ENCODE results near the gene ADGRF4. TPM values are rescaled to one million over a fixed set of nuclear protein-coding genes. Genes with fewer than 3 reads are reported as not detected.

The ADGRF4 gene
- total RNA-seq, 1 donor from 2014 or later: not detected

DNA sequence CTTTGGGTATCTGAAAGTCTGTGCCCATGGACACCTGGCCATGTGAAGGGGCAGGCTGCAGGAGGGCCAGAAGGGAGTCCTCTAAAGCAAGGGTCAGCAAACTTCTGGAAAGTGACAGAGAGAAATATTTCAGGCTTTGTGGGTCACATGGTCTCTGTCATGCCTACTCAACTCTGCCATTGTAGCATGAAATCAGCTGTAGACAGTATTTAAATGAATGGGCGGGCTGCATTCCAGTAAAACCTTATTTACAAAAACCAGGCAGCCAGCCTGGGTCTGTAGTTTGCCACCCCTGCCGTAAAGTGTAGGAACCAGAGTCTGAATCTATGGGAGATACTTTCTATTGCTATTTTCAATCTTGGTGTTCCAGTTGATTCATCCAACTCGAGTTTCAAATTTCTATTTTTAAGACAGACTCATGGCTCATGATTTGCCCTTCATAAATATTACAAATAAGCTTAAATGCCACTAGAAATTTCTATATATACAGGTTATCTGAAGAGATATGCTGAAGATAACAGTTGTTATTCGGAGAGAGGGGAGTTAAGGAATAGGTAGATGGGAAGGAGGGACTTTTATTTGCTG, 19.0 kb upstream of the ADGRF4 start:
- DNase-seq: no peak
- Histone ChIP-seq H3K27ac (no peak overlapping the region), H3K27me3 (no peaks in the 10 kb centered on the region), H3K4me1 (no peaks in the 10 kb centered on the region), H3K36me3 (no peaks in the 10 kb centered on the region), H3K4me3 (no peak overlapping the region), H3K9me3 (no peaks in the 10 kb centered on the region)
- intact Hi-C loops (cut with DNase I): no loop called here
- TF ChIP-seq, protein P1, sequence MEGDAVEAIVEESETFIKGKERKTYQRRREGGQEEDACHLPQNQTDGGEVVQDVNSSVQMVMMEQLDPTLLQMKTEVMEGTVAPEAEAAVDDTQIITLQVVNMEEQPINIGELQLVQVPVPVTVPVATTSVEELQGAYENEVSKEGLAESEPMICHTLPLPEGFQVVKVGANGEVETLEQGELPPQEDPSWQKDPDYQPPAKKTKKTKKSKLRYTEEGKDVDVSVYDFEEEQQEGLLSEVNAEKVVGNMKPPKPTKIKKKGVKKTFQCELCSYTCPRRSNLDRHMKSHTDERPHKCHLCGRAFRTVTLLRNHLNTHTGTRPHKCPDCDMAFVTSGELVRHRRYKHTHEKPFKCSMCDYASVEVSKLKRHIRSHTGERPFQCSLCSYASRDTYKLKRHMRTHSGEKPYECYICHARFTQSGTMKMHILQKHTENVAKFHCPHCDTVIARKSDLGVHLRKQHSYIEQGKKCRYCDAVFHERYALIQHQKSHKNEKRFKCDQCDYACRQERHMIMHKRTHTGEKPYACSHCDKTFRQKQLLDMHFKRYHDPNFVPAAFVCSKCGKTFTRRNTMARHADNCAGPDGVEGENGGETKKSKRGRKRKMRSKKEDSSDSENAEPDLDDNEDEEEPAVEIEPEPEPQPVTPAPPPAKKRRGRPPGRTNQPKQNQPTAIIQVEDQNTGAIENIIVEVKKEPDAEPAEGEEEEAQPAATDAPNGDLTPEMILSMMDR (IDR thresholded peaks at IDR 0.05): no peak
- no peak for ATAC-seq

GRCh38 chr6:47680051-47680450, 18.3 kb upstream of the ADGRF4 start:
- intact Hi-C loops (cut with DNase I): no loop called here
- no peak overlapping the region for H3K4me3 ChIP-seq
- H3K4me1 ChIP-seq: no peaks in the 10 kb centered on the region
- DNase-seq: no peak
- no peak overlapping the region for H3K27ac ChIP-seq
- ATAC-seq: no peak
- H3K27me3 ChIP-seq: no peaks in the 10 kb centered on the region
- TF ChIP-seq, protein P1 (IDR thresholded peaks at IDR 0.05): no peak
- no peaks in the 10 kb centered on the region for H3K36me3 ChIP-seq
- H3K9me3 ChIP-seq: no peaks in the 10 kb centered on the region

- intact Hi-C loops (cut with DNase I): no loop called here
- ATAC-seq: no peak
- TF ChIP-seq, protein P1 (IDR thresholded peaks at IDR 0.05): no peak
Observed at GRCh38 chr6:47680724-47681123, 17.7 kb upstream of the ADGRF4 start.

GRCh38 chr6:47681201-47681990, 17.0 kb upstream of the ADGRF4 start:
- ATAC-seq: no peak
- no peak for DNase-seq
- no peaks in the 10 kb centered on the region for H3K4me1 ChIP-seq
- TF ChIP-seq, protein P1 (IDR thresholded peaks at IDR 0.05): no peak
- H3K9me3 ChIP-seq: no peaks in the 10 kb centered on the region
- H3K4me3 ChIP-seq: no peak overlapping the region
- intact Hi-C loops (cut with DNase I): no loop called here
- H3K27me3 ChIP-seq: no peaks in the 10 kb centered on the region
- H3K27ac ChIP-seq: no peak overlapping the region
- H3K36me3 ChIP-seq: no peaks in the 10 kb centered on the region

More at GRCh38 chr6:47680724-47681123, 17.7 kb upstream of the ADGRF4 start:
- no peak overlapping the region for H3K4me3 ChIP-seq
- no peaks in the 10 kb centered on the region for H3K4me1 ChIP-seq
- H3K36me3 ChIP-seq: no peaks in the 10 kb centered on the region
- no peak overlapping the region for H3K27ac ChIP-seq
- no peak for DNase-seq
- no peaks in the 10 kb centered on the region for H3K9me3 ChIP-seq
- H3K27me3 ChIP-seq: no peaks in the 10 kb centered on the region

DNA sequence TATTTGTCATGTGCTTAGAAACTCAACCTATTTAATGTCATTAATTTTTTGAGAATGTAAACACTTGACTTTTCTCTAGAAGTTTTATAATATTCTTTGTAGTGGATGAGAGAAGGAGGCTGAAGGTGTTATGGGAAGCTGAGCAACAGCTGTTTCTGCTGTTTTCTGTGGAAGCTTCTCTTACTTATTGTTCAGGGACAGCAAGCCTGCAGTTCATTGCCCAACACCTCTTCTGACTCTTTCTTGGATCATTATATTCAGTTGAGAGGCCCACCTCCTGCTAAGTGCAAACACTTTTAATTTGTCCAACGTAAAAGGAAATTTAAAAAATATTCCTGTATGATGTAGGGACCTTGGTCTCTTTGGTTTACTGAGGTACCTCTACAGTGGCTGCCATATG, 12.0 kb upstream of the ADGRF4 start:
- H3K27ac ChIP-seq: no peak overlapping the region
- no peaks in the 10 kb centered on the region for H3K9me3 ChIP-seq
- no peaks in the 10 kb centered on the region for H3K4me1 ChIP-seq
- no peak overlapping the region for H3K4me3 ChIP-seq
- H3K36me3 ChIP-seq: no peaks in the 10 kb centered on the region
- intact Hi-C loops (cut with DNase I): no loop called here
- no peaks in the 10 kb centered on the region for H3K27me3 ChIP-seq
- DNase-seq: no peak
- ATAC-seq: no peak
- TF ChIP-seq, protein P1 (IDR thresholded peaks at IDR 0.05): no peak
